ENCODE measurements around the gene TLNRD1.
A peak's percentile ranks its signal among the peaks of the same experiment; 100 is the strongest.

Gene TLNRD1

DNA sequence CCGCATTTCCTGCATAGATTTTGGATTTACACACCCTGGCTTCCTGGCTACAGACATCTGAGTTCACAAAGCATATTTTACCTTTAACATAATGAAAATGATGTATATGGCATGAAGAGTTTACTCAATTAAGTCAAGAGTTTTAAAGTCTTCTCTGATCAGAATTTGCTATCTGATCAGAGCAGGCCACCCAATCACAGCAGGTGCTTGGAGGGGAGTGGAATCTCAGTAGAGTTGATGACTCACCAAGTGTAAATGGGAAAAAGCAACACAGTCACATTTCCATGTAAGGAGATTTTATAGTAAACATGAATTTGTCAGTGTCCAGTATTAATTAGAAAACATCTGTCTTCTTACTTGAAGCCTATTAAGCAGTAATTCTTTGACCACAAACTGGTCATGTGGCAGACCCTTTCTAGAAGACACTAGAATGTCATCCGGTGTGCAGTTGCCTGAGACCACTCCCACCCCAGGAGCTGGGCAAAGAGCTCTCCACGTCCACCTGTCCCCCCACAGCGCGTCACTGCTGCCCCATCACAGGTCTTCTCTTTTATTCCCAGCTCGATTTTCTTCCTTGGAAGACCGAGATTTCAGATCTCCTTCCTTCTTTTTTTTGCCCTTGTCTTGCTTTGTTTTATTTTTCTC lies 21.9 kb upstream of the TLNRD1 start:
- DNase-seq: no peak

DNA sequence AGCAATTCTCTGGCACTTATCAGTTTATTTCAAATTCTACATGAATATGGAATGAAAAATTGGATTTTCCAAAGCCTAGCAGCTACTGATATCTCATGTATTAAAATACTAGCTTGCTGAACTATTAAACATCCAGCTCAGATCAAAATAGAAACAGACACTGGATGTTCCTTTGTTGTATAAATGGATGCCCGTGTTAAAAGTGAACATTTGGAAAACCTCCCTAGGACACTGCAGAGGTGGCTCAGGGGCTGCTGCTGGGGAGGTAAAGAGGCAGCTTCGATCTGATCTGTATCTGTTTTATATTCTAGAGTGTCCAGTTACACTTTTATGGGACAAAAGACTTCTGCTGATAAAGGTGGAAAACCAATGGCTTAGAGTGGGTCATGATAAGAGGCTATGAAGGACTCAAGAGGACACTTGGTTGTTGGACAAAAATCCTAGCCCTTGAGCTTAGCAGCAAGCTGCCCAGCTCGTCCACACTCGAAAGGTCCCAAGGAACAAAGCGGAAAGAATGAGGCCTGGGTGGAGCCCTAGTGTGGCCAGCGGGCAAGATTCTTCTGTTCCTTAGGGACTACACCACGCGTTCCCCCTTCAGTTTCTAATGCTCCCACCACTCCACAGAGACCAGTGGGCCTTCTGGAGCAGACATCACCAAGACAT lies 21.1 kb upstream of the TLNRD1 start:
- no peak for DNase-seq

DNA sequence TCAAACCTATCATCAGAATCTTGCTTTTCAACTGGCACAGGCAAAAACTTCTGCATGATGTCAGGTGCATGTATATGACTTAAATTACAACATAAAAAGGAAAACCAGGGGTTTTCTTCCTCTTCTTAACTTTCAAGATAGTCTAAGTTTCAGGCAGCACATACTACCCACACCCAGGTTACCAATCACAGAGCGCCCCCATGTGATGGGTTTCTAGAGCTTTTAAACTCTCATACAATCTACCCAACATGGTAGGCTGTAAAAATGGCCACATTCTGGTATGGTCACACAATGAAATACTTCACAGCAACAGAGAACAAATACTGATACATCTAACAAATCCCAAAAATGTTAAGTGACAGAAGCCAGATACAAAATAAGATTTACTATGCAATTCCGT lies 18.5 kb upstream of the TLNRD1 start:
- DNase-seq: no peak

DNA sequence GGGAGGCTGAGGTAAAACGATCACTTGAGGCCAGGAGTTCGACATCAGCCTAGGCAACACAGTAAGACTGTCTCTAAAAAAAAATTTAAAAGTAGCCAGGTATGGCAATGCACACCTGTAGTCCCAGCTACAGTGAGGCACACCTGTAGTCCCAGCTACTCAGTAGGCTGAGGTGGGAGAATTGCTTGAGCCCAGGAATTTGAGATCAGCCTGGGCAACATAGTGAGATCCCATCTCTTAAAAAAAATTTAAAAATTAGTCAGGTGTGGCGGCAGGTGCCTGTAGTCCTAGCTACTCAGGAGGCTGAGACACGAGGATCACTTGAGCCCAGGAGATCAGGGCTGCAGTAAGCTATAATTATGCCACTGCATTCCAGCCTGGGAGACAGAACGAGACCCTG lies 17.9 kb upstream of the TLNRD1 start:
- no peak for DNase-seq

DNA sequence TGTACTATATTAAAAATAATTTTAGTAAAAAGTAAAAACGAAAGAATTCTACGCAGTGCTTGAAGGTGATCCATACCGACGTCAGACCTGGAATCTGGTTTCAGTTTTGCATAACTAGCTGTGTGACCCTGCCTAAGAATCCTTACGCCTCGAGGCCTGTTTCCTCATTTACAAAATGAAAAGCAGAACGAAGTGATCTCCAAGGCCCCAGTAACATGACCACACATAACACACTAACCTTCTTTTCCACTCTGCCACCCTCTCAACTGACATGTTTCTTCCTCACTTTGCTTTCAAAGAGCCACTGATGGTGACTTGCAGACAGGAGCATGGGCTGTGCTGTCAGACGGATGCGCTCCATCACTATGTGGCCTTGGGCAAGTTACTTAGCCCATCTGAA lies 15.9 kb upstream of the TLNRD1 start:
- no peak for DNase-seq

DNA sequence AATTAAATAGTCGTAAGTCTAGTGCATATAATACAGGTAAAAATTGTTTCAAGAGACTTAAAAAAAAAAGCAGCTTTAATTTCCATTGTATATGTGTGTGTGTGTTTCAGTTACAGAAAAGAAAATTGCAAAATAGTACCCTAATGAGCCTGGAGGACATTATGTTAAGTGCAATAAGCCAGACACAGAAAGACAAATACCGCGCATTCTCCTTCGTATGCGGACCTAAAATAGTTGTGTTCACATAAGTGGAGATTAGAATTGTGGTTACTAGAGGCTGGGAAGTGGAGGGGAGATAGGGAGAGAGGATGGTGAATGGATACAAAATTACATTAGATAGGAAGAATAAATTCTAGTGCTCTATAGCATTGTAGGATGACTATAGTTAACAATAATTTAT lies 14.7 kb upstream of the TLNRD1 start:
- no peak for DNase-seq

DNA sequence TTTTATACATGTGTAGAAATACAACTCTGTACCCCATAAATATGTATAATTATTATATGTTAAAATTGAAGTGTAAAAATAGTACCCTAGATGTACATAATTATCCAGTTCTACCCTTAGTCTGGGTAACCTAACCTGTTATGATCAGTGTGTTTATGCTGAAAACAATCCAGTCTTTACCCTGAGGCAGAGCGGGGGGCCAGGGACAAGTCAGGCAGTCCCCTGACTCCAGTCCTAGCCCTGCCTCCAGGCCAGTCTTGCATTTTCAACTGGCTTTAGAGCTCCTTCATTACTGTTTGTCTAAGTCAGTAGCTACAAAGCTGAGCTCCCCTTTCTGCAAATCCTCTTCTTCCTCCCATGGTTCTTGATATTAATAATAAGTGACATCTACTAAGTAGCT lies 14.2 kb upstream of the TLNRD1 start:
- DNase-seq: no peak

DNA sequence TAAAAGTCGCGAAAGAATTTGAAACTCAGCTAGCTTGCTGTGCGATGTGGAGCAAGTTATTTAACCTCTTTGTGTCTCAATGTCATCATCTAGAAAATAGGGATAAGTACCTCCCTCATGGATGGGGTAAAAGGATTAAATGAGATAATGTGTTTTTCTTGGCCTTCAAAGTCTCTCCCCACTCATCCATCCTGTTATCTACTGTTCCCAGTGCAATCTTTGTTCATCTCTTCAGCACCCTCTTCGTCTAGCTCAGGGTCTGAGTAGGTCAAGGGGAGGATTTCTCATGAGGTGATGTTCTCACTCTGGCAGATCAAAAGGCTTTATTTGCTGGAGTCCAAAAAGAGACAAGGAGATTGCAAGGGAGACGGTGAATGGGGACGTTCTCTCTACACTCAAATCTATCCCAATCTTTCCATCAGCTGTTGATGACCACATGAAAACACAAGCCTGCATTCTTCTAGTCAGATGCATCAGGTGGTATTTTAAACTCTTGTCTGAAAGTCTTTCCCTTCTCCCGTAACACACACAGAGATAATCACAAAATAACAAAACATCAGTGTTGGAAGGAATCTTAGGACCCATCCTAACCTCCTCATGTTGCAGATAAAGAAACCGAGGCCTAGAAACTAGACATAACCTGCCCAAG lies 12.5 kb upstream of the TLNRD1 start:
- DNase-seq: no peak

DNA sequence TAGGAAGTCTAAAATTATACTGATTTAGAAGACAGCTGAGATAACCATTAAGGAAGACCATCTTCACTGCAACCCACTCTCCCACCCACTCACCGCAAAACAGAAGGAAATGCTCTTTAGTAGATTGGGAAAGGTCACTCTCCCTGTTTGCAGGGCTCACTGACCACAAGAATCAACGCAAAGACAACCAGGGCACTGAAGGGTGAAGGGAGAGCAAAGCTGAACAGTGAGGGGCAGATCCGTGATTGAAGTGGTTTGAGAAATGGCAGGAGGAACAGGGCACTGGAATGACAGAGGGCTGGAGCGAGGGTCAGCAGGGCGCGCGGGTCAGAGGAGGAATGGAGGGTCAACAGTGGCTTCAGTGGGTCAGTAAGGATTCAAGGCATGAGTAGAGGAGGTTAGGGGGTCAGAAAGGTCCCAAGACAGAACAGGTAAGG lies 11.6 kb upstream of the TLNRD1 start:
- no peak for DNase-seq

DNA sequence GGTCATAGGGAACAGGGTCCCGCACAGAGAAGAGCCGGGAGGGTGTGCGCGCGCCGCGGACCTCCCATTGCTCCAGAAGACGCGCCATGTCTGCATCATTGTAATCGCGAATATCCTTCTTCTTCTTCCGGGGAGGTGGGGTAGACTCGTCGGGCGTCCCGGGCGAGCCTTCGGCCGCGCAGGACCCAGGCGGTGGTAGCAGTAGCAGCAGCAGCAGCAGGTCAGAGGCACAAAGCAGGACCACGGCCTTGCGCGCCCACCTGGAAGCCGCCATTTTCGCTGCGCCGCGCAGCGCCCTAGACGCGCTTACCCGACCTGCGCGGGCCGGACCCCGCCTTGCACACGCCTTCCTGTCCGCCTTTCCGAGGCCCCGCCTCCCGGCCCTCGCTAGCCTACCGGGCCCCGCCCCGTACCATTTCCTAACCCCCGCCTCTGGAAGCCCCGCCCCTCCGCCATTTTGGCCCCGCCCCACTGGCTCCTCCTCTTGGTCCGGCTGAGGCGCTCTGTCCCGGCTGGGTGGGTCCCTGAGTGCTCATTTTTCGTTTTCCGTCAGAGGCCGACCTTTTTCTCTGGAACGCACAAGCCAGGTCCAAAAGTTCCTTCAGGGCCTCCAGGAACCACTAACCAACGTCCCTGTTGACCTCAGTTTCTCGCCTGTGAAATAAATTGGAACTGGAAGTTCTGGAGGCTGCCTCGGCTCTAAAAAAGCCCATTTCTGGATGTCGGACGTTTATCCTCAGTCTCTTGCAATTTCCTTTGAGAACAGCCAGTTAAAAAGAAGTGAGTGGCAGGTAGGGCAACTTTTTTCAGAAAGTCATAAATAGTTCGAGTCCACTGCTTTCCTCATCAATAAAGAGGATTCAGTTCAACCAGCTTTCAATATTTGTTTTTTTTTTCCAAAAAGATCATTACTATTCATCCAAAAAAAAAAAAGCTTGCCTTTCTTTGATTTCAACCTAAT lies 10.9 kb upstream of the TLNRD1 start, which contains the start of gene MESD:
MESD (minus strand) TSS at position 302 of the 961 bp plus-strand sequence; CDS start at position 274, 28 bp downstream.
- DNase-seq: peak; percentile 99

DNA sequence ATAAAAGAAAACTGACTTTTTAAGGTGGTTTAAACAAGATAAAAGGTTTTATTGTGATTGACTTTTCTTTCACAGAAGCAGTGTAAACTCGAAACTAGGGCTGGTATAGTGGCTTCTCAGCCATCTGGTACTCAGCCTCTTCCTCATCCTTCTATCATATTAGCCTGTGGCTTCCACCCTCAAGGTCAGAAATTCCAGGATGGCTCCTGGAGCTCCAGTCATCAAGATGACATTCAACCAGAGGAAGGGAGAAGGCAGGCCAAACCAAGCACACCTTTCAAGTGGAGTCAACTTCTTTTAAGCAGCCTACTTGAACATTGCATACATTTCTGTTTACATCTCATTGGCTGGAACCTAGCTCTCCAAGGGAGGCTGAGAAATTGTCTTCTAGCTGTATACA lies 9.8 kb upstream of the TLNRD1 start:
- no peak for DNase-seq

DNA sequence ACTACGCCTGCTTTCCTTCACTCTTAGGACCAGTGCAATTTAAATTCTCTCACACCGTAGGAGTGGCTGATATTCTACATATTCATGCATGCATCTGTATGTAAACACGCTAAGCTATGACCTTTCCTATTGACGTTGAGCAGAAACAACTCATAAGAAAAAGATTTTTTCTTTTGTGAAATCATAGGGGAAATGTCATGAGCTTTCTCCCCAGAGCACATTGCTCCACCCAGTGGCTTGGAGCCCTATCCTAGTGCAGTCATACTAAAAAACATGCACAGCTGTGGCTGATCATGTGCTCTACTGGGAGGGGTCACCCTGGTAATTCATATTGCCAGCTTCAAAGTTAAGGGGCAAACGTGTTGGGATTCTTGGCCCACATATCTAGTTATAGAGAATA lies 9.3 kb upstream of the TLNRD1 start:
- no peak for DNase-seq

DNA sequence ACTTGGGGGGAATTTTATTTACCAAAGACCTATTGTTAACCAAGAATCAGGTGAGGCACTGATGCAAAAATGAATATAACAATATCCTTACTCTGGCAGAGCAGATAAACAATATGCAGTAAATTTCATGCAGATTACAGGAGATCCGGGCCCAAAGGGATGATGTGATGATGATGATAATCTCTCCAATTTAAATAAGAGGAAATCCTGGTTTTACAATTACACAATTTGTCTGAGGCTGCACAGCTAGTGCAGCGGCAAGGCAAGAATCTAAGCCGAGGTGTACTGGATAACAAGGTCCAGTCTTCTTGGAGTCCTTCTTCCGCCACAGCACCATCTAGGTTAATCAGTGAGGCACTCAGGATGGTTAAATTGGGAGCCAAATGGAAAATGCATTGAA lies 8.7 kb upstream of the TLNRD1 start:
- DNase-seq: no peak

DNA sequence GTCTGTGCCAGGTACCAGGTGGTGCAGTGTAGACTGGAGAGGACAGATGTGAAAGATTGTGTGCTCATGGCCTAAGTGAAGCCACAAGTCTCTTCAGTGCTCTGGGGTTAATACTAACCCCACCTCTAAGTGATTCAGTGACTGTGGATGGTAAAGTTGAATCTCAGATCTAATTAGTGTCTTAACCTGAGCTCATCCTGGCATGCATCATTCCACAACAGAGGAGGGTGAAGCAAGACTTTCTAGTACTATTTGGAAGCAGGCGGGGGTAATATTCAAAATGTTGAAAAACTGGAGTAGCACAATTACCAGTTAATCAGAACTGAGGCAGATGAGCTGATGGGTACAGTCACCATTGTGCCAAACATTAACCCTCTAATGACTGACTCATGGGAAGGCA lies 8.3 kb upstream of the TLNRD1 start:
- DNase-seq: no peak

DNA sequence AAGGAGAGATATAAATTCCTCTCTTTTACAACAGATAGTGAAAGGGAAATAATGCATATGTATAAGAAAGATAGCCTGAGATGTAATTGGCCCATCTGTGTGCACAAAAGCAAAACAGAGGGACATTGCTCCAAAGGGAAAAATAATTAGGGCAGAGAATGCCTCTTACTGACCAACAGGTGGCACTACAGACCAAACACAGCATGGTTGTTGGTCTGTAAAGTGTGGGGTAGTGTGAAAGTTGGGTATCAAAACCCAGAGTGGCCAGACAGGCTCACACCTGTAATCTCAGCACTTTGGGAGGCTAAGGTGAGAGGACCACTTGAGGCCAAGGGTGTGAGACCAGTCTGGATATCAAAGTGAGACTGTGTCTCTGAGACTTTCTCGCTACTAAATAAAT lies 4.5 kb upstream of the TLNRD1 start:
- DNase-seq: no peak

DNA sequence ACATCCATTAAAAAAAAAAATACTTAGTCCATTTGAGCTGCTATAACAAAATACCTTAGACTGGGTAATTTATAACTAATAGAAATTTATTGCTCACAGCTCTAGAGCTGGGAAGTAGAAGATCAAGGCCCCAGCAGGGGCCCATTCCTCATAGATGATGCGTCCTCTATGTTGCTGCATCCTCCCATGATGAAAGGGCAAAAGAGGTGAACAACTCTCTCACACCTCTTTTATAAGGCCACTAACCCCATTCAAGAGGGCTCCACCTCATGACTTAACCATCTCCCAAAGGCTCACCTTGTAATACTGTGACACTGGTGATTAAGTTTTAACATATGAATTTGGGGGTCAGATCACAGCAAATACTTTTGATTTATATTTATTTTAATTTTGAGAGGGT lies 3.0 kb upstream of the TLNRD1 start:
- no peak for DNase-seq

DNA sequence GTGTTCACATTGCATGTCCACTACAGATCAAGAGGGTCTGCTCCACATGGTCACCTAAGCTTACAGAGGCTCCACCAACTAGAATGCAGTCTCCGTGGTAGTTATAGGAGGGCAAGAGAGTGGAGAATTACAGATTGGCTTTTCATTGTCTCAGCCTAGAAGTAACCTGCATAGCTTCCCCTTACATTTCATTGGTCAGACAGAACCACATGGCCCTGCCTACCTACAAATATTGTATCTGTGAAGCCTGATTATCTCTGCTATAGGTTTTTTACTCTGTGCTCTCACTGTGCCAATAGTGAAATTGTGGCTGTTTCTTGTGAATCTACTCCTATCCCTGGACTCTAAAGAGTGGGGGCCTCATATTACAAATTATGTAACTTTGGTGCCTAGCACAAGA lies 2.5 kb upstream of the TLNRD1 start:
- DNase-seq: no peak

DNA sequence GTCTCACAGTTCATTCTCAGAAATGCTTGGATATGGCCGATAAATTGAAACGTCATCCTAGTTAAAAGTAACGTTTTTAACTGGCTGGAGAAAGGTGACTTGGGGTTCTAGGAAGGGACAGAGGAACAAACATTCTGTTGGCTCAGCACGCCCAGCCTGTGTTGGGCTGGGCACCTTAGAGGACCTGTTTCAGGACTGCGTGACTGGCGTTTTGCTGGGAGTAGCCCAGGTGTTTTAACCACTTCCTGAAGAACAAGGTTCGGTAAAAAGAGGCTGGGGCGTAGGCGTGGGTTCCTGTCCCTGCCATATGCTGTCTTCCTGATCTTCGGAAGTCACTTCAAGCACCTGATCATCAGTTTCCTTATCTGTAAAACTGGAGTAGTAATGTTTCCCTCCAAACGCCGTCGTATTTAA lies 1.1 kb upstream of the TLNRD1 start:
- DNase-seq: peak; percentile 75

DNA sequence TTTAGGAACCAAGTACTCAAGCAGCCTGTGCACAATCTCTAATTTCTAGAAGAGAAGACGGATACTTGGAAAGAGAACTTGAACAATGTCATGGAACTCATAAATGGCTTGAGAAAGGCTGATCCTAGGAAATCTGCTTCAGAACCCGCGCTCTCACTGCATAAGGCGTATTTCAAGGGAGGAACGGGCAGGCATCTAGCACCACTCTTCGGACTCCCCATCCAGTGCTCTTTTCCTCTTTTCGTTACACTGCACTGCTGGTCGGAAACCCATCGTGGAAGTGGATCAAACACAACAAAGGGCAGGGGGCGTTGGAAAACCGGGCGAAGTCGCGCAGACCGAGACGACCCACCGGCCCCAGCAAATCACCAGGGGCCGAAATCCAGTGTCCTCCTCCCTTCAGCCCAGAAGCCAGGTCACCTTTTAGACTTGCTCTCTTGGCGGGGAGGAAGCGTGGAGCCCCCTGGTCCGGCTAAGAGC lies 539 bp upstream of the TLNRD1 start:
- no peak for DNase-seq

DNA sequence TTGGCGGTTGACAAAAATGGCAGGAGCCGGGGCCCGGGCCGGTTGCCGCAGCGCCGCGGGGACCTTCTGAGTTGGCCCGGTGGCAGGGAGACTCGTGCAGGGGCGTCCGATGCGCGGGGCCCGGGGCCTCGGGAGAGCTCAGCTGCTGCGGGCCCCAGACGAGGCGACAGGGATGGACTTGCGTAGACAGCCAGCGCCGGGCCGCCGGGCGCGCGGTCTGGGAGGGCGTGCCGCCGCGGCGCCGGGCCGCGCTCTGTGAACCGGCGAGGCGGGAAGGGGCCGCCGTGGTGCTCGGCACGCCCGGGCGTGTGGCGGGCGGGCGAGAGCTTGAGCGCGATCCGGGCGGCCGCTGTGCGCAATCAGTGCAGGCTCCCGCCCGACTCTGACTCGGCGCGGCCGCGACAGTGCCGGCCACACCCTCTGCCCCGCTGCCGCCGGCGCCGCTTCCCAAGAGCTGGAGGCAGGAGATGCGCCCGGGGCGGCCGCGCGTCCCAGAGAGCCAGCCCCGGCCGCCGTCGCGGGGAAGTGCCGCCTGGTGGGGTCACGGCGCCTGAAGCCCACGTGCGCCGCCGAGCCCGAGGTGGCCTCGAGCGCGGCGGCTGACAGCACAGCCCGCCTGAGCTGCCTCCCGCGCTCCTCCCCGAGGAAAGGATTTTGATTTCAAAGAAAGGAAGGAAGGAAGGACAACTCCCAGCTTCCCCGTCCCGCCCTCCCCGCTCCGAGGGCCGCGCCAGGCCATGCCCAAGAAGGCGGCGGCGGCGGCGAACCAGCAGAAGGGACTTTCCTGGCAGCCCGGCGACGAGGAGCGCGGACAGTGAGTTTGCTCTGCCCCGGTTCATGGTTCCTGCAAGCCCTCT lies 657 bp downstream of the TLNRD1 start:
- DNase-seq: peak; percentile 77

DNA sequence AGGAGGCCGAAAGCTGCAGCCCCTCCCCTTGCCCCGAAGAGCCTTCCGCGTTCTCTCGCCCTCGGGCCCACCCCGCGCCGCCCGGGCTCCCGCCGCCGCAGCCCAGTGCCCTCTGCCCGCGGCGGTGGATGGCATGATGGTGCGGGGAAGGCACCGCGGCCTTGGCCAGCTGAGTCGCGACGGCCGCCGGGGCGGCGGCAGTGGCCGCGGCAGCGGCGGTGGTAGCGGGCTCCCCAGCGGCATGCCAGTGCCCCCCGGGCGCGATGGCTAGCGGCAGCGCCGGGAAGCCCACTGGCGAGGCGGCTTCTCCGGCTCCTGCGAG lies 1.2 kb downstream of the TLNRD1 start:
- no peak for DNase-seq
